Hepatocyte (in vitro differentiated cells): ENCODE data around the gene RFC2.

ENCODE experiments used
- EZH2 ChIP-seq: fragments of 200-600 bp; sonication (generic); IDR thresholded peaks from 2 replicates; pipeline ENCODE4 v1.6.1; 2016; ENCODE audit warnings: antibody characterized with exemption, mild to moderate bottlenecking, borderline replicate concordance
- EZH2phosphoT487 ChIP-seq: fragments of 200-600 bp; sonication (generic); IDR thresholded peaks from one replicate; pipeline ENCODE4 v1.6.1; 2018; ENCODE audit warnings: antibody characterized with exemption, mild to moderate bottlenecking, low read depth, moderate library complexity; ENCODE audit not compliant: unreplicated experiment, severe bottlenecking
- TF ChIP-seq, protein P1 (sequence below): fragments of 200-600 bp; sonication (generic); IDR thresholded peaks from 2 replicates; pipeline ENCODE4 v1.5.1; 2016; ENCODE audit warnings: antibody characterized with exemption, mild to moderate bottlenecking; ENCODE audit not compliant: poor library complexity

DNA sequence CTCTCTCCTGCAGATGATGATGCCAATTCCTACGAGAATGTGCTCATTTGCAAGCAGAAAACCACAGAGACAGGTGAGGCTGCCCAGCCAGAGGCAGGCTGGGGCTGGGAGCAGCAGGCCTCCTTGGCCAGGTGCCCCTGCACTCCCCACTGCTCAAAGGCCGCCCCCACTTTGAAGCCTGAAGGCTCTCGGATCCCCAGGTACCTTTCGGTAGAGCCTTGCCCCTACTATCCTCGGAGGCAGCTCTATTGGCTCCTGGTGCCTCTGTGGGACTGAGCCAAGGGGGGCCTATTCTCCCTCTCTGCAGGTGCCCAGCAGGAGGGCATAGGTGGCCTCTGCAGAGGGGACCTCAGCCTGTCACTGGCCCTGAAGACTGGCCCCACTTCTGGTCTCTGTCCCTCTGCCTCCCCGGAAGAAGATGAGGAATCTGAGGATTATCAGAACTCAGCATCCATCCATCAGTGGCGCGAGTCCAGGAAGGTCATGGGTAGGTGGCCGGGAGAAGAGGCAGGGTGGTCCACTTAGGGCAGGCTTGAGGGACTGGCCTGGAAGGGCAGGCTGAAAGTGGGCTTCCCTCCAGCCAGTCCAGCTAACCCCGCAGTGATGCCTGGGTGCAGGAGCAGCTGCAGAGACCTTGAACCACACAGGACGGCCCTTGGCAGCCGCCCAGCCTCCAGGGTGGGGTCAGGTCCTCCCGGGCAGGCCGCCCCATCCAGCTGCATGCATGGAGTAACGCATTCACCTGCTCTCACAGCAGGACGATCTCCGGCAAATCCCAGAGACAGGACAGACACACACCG is 30.3 kb downstream of the RFC2 start:
- TF ChIP-seq, protein P1, sequence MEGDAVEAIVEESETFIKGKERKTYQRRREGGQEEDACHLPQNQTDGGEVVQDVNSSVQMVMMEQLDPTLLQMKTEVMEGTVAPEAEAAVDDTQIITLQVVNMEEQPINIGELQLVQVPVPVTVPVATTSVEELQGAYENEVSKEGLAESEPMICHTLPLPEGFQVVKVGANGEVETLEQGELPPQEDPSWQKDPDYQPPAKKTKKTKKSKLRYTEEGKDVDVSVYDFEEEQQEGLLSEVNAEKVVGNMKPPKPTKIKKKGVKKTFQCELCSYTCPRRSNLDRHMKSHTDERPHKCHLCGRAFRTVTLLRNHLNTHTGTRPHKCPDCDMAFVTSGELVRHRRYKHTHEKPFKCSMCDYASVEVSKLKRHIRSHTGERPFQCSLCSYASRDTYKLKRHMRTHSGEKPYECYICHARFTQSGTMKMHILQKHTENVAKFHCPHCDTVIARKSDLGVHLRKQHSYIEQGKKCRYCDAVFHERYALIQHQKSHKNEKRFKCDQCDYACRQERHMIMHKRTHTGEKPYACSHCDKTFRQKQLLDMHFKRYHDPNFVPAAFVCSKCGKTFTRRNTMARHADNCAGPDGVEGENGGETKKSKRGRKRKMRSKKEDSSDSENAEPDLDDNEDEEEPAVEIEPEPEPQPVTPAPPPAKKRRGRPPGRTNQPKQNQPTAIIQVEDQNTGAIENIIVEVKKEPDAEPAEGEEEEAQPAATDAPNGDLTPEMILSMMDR = no peak
- TF ChIP-seq EZH2 = no peak
- no peak for TF ChIP-seq EZH2phosphoT487
